Activated CD8-positive, alpha-beta memory T cell treated with anti-CD3 and anti-CD28 coated beads, Interleukin-2, amount 50 U/mL, for 48 hours (primary cell): ENCODE data around the gene JPT1.
A peak's percentile ranks its signal among the peaks of the same experiment; 100 is the strongest.
"Not testable (repeated sequence)": the region's sequence is repeated elsewhere in the genome, so short reads cannot be mapped to it uniquely, and the experiment has no call there.

Source experiments
- DNase-seq: peaks from one replicate; pipeline ENCODE4 v3.0.0-alpha.2; 2020

Gene JPT1

GRCh38 chr17:75155191-75155601 lies 884 bp upstream of the JPT1 start:
- no peak for DNase-seq

DNA sequence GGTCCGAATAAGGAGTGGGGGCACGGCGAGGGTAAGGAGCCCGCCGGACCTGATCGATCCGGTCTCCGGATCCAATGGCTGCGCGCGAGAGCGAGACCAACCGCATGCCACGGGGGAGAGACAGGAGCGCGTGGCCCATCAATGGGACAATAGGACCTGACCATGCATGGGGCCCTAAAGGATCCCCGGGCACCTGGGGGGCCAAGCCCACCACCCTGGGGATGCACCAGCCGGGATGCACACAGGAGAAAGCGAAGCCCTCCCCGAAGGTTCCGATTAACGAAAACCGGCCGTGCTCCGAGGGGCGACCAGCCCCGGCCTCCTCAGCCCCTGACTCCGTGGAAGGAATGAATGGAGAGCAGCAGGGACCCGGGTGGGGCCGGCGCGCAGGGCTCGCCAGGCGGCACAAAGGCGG lies 525 bp downstream of the JPT1 start:
- DNase-seq = peak; percentile 71

- peak; percentile 70 for DNase-seq
These were observed 1.2 kb downstream of the JPT1 start for GRCh38 chr17:75152922-75153779.

GRCh38 chr17:75152523-75152921 lies 1.8 kb downstream of the JPT1 start:
- no peak for DNase-seq

DNA sequence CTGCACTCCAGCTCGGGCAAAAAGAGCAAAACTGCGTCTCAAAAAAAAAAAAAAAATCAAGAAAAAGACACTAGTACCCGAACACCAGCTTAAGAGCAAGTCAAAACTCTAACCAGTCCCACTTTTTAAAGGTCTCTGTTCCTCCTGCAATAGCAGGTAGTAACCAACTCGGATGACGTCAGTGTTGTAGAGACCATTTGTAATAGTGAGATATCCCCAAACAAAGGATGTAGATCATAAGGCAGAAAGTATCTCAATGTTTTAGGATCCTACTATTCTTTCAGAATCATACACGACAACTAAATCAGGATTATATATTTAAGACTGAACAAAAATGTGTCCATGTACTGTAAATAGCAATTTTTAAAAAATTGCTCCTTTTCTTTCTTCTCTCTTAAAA lies 2.4 kb downstream of the JPT1 start:
- no peak for DNase-seq

- no peak for DNase-seq
These were observed 6.3 kb downstream of the JPT1 start for GRCh38 chr17:75147878-75148546.

GRCh38 chr17:75146592-75146991 lies 7.7 kb downstream of the JPT1 start:
- no peak for DNase-seq

- no peak for DNase-seq
These were observed 9.3 kb downstream of the JPT1 start for GRCh38 chr17:75144816-75145512.

DNA sequence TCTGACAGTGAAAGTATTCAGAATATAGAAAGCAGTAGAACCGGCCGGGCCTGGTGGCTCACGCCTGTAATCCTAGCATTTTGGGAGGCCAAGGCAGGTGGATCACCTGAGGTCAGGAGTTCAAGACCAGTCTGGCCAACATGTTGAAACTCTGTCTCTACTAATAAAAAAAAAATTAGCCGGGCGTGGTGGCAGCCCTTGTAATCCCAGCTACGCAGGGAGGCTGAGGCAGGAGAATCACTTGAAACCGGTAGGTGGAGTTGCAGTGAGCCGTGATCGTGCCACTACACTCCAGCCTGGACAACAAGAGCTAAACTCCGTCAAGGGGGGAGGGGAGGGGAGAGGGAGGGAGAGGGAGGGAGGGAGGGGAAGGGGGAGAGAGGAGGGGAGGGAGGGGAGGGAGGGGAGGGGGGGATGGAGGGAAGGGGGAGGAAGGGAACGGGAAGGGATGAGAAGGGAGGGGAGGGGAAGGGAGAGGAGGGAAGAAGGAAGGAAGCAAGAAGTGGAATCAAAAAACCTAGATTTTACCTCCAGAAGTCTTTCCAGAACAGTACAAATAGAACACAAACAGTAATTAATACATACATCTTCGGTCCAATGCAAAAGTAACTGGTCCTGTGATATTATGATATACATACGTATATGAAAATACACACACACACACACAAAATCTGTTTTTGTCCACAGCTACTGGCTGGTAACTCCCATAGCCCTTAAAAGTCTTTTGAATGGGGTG lies 11.9 kb downstream of the JPT1 start:
- no peak for DNase-seq

DNA sequence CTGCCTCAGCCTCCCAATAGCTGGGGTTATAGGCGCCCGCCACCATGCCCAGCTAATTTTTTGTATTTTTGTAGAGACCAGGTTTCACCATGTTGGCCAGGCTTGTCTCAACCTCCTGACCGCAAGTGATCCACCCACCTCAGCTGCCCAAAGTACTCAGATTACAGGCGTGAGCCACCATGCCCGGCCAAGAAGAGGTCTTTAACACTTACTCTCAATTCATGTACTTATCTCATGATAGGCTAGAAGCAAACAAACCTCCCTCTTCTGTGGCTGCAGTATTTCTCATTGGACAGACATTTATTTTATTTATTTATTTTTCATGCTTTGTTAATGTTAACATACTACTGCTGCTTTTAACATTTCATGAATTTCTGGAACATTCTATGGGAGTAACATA lies 15.8 kb downstream of the JPT1 start:
- DNase-seq = no peak

GRCh38 chr17:75137762-75138161 lies 16.6 kb downstream of the JPT1 start:
- not testable (repeated sequence) for DNase-seq

DNA sequence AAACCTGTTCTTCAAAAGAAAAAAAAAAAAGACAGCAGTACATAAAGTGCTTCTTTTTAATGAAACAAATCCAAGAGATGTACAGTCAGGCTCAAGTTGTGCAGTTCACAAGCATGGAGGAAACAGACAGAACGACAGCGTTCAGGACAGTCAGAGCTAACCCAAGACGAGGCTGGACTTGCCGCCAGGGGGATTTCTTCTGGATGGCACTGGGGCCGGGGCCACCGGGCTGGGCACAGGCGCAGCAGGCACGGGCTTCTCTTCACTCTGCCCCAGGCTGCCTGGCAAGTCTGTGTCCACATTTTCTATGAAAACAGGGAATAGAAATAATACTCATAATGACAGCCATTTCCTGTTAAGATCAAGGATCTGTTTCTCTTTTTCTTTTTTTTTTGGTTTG lies 18.4 kb downstream of the JPT1 start:
- no peak for DNase-seq

- no peak for DNase-seq
These were observed 18.9 kb downstream of the JPT1 start for GRCh38 chr17:75135452-75135851.

- not testable (repeated sequence) for DNase-seq
These were observed 20.5 kb downstream of the JPT1 start for GRCh38 chr17:75133607-75134347.

DNA sequence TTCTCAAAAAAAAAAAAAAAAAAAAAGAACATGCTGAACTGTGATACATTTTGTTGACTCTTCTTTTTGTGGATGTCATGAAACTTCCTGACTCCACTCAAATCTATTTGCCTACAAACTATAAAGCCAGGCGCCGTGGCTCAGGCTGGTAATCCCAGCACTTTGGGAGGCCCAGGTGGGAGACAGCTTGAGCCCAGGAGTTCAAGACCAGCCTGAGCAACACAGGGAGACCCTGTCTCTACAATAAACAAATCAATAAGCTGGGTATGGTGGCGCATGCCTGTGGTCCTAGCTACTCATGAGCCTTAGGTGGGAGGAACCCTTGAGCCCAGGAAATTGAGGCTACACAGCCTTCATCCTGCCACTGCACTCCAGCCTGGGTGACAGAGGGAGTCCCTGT lies 21.3 kb downstream of the JPT1 start:
- no peak for DNase-seq

- DNase-seq = not testable (repeated sequence)
These were observed 22.0 kb downstream of the JPT1 start for GRCh38 chr17:75132018-75133000.

DNA sequence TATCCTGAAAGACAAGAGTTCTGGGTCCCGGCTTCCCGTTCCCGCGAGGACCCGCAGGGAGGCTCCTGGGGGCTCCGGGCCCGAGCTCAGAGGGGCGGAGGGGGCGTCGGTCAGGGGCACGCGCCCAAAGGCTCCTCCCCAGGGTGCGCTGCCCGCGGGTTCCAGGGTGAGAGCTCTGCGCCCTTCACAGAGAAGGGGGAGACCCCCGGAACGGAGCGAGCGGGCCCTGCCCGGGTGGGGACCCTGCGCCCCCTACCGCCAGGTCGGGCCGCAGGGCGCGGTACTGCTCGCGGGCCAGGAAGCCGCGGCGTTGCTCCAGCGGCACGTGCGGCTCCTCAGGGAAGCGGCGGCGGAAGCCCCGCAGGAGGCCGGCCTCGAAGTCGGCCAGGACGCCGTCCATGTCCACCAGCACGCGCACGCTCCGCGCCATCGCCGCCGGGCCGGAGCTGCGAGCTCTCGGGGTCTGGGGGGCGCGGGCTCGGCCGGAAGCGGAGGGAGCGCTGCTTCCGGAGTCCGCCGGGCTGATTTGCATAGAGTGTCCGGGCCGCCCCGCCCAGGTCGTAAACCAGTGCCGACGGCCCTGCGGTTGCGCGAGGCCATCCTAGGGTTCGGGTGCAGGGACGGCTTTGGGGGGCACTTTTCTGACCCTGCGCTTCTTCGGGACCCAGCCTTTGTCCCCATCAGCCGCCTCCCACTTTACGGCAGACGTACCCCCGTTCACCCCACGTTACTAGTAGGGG lies 22.9 kb downstream of the JPT1 start, which contains the start of gene NT5C:
TSS of gene NT5C (minus strand) at position 465 of the 740 bp plus-strand sequence. CDS start at position 430, 35 bp downstream.
- peak; percentile 90 for DNase-seq

DNA sequence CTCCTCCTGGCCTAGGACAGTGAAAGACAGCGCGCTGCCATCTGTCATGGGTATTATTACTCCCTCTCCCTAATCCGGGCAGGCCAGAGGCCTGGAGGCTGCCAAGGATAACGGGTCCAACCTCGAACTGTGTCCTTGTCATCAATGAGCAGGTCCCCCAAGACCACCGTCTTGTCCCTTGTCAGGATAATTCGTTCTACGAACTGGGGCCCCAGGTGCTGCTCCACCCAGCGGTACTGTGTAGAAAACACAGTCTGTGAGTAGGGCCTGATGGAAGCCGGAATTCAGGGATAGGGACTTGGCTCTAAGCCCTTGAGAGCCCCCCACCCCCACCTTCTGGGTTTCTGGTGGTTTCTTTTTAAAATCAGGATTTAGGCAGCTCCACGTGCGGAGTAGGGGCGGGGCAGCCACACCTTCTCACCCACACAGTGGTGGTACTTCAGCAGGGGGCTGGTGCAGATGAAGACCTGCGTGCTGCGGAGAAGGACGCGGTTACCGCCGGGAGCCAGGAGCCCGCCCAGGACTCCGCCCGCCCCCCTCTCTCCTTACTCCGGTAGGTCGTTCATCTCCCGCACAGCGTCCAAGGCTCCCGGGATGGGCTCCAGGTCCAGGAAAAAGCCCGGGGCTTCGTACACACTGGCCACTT lies 23.6 kb downstream of the JPT1 start:
- DNase-seq = peak; percentile 79

- no peak for DNase-seq
These were observed 24.2 kb downstream of the JPT1 start for GRCh38 chr17:75130059-75130631.
